ENCODE data around the gene CTNNA2. TPM values are rescaled to one million over a fixed set of nuclear protein-coding genes. Genes with fewer than 3 reads are reported as not detected.

Gene CTNNA2
- polyA plus RNA-seq, 1 of the 3 experiments (the other 2 are of a cell fraction) = 0.30 TPM

DNA sequence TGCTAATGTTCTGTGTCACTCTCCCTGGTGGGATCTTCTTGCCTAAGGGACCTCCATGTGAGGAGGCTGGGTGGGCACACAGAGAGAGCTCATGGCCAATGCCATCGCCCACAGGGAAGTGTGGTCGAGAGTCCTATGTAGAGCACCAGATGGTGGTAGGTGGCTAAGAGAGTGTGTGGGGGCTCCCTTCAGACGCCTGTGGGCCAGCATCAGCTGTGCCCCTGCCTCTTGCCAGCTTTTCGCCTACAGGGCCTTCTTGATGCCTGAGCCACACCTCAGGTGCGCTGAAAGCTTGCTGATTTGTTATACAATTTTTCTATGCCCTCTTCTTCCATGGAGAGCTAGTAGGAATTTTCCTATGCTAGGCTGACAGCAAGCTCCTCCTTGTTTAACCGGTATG, 753.4 kb downstream of the CTNNA2 start:
- H3K9me3 ChIP-seq = no peaks in the 10 kb centered on the region
- H3K4me2 ChIP-seq = no peak overlapping the region
- no peaks in the 10 kb centered on the region for H3F3A ChIP-seq (replicated peaks; ENCODE audit: insufficient read depth)
- H3K9me2 ChIP-seq = no peaks in the 10 kb centered on the region
- no peak overlapping the region for H3K27ac ChIP-seq (ENCODE audit: low read depth in 2 of 2, low read length in 1 of 2)
- no peak overlapping the region for H3K9ac ChIP-seq
- H4K20me1 ChIP-seq (ENCODE audit: insufficient read depth) = no peaks in the 10 kb centered on the region
- 35% methylated on average over 5 of the region's 6 CpGs for WGBS (ENCODE audit: low lambda C conversion rate)
- H3K36me3 ChIP-seq (replicated peaks in 1 of 2; ENCODE audit: control insufficient read depth in 1 of 2, insufficient read depth in 2 of 2, low read length in 1 of 2) = no peaks in the 10 kb centered on the region
- POLR2A ChIA-PET = no interaction called here
- no peaks in the 10 kb centered on the region for H3K79me2 ChIP-seq (ENCODE audit: insufficient read depth)
- no peak for TF ChIP-seq POLR2AphosphoS5 (IDR thresholded peaks at IDR 0.05; ENCODE audit: low read depth, low read length)
- no peak for TF ChIP-seq MEF2A (IDR thresholded peaks at IDR 0.05; ENCODE audit: borderline replicate concordance, low read depth)
- no peak for TF ChIP-seq SIN3A (IDR thresholded peaks at IDR 0.05; ENCODE audit: borderline replicate concordance, low read depth, low read length)
- TF ChIP-seq FOSL2 (IDR thresholded peaks at IDR 0.05; ENCODE audit: borderline replicate concordance, low read depth) = no peak
- DNase-seq = no peak
- no peaks in the 10 kb centered on the region for H3K27me3 ChIP-seq (ENCODE audit: insufficient read depth)
- no peak overlapping the region for H3K4me3 ChIP-seq (ENCODE audit: low read depth in 2 of 2, low read length in 1 of 2)
- CTCF ChIA-PET = interaction anchor here (1.2 kb wide), 1 partner anchor 28 kb away, joined by 6 read pairs; no protein-coding TSS in a partner anchor
- H3K4me1 ChIP-seq (ENCODE audit: control insufficient read depth in 1 of 2, insufficient read depth in 2 of 2, low read depth in 1 of 2, low read length in 1 of 2) = no peaks in the 10 kb centered on the region
- H2AFZ ChIP-seq (ENCODE audit: low read depth) = no peak overlapping the region

DNA sequence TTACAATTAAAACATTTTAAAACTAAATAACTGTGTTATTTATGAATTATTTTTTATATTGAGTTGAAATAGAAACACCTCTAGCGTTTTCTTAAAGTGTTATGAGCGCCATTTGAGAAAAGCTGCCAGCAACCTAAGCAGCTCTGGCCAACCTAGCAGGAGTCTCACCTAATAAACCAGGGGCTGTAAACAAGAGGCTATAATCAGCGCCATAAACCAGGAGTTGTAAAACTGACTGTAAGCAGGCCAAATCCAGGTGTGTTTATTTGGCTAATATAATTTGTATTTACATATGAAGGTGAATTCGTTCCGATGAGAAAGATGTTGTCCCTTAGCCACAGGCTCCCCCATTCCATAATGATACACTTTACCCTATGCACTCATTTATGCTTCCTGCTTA, 757.0 kb downstream of the CTNNA2 start:
- no peaks in the 10 kb centered on the region for H3K27me3 ChIP-seq (ENCODE audit: insufficient read depth)
- ChIA-PET POLR2A (no interaction called here), CTCF (no interaction called here)
- no peaks in the 10 kb centered on the region for H3K9me3 ChIP-seq
- no peaks in the 10 kb centered on the region for H3K9me2 ChIP-seq
- no peaks in the 10 kb centered on the region for H3K79me2 ChIP-seq (ENCODE audit: insufficient read depth)
- no peaks in the 10 kb centered on the region for H3K4me1 ChIP-seq (ENCODE audit: control insufficient read depth in 1 of 2, insufficient read depth in 2 of 2, low read depth in 1 of 2, low read length in 1 of 2)
- no peak overlapping the region for H3K4me2 ChIP-seq
- no peak overlapping the region for H2AFZ ChIP-seq (ENCODE audit: low read depth)
- WGBS (ENCODE audit: low lambda C conversion rate) = 38% methylated on average over 5 of the region's 5 CpGs
- no peak overlapping the region for H3K27ac ChIP-seq (ENCODE audit: low read depth in 2 of 2, low read length in 1 of 2)
- H3K9ac ChIP-seq = no peak overlapping the region
- DNase-seq = no peak
- H3K36me3 ChIP-seq (replicated peaks in 1 of 2; ENCODE audit: control insufficient read depth in 1 of 2, insufficient read depth in 2 of 2, low read length in 1 of 2) = no peaks in the 10 kb centered on the region
- no peak overlapping the region for H3K4me3 ChIP-seq (ENCODE audit: low read depth in 2 of 2, low read length in 1 of 2)
- no peaks in the 10 kb centered on the region for H3F3A ChIP-seq (replicated peaks; ENCODE audit: insufficient read depth)
- no peaks in the 10 kb centered on the region for H4K20me1 ChIP-seq (ENCODE audit: insufficient read depth)
- TF ChIP-seq FOSL2 (IDR thresholded peaks at IDR 0.05; ENCODE audit: borderline replicate concordance, low read depth) = no peak
- TF ChIP-seq TCF12 (IDR thresholded peaks at IDR 0.05) = no peak
- TF ChIP-seq NFIC (IDR thresholded peaks at IDR 0.05; ENCODE audit: borderline replicate concordance) = no peak
- TF ChIP-seq TEAD4 (IDR thresholded peaks at IDR 0.05; ENCODE audit: borderline replicate concordance, insufficient read depth) = no peak
- TF ChIP-seq MEF2A (IDR thresholded peaks at IDR 0.05; ENCODE audit: borderline replicate concordance, low read depth) = no peak
- no peak for TF ChIP-seq RXRA (IDR thresholded peaks at IDR 0.05; ENCODE audit: borderline replicate concordance, low read depth)
- TF ChIP-seq JUND (IDR thresholded peaks at IDR 0.05) = no peak
- TF ChIP-seq CHD2 (IDR thresholded peaks at IDR 0.05; ENCODE audit: low read length, partially characterized antibody) = no peak
- TF ChIP-seq POLR2AphosphoS5 (IDR thresholded peaks at IDR 0.05; ENCODE audit: low read depth, low read length) = no peak
- no peak for TF ChIP-seq RCOR1 (IDR thresholded peaks at IDR 0.05; ENCODE audit: low read length)
- TF ChIP-seq, protein P1, sequence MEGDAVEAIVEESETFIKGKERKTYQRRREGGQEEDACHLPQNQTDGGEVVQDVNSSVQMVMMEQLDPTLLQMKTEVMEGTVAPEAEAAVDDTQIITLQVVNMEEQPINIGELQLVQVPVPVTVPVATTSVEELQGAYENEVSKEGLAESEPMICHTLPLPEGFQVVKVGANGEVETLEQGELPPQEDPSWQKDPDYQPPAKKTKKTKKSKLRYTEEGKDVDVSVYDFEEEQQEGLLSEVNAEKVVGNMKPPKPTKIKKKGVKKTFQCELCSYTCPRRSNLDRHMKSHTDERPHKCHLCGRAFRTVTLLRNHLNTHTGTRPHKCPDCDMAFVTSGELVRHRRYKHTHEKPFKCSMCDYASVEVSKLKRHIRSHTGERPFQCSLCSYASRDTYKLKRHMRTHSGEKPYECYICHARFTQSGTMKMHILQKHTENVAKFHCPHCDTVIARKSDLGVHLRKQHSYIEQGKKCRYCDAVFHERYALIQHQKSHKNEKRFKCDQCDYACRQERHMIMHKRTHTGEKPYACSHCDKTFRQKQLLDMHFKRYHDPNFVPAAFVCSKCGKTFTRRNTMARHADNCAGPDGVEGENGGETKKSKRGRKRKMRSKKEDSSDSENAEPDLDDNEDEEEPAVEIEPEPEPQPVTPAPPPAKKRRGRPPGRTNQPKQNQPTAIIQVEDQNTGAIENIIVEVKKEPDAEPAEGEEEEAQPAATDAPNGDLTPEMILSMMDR (IDR thresholded peaks at IDR 0.05) = no peak
- TF ChIP-seq EZH2phosphoT487 (IDR thresholded peaks at IDR 0.05; ENCODE audit: borderline replicate concordance, low read depth) = no peak
- TF ChIP-seq, protein P2, sequence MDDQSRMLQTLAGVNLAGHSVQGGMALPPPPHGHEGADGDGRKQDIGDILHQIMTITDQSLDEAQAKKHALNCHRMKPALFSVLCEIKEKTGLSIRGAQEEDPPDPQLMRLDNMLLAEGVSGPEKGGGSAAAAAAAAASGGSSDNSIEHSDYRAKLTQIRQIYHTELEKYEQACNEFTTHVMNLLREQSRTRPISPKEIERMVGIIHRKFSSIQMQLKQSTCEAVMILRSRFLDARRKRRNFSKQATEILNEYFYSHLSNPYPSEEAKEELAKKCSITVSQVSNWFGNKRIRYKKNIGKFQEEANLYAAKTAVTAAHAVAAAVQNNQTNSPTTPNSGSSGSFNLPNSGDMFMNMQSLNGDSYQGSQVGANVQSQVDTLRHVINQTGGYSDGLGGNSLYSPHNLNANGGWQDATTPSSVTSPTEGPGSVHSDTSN (IDR thresholded peaks at IDR 0.05) = no peak
- no peak for TF ChIP-seq ELF1 (IDR thresholded peaks at IDR 0.05)
- TF ChIP-seq, protein P3, sequence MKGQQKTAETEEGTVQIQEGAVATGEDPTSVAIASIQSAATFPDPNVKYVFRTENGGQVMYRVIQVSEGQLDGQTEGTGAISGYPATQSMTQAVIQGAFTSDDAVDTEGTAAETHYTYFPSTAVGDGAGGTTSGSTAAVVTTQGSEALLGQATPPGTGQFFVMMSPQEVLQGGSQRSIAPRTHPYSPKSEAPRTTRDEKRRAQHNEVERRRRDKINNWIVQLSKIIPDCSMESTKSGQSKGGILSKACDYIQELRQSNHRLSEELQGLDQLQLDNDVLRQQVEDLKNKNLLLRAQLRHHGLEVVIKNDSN (IDR thresholded peaks at IDR 0.05; ENCODE audit: borderline replicate concordance, low read depth) = no peak
- no peak for TF ChIP-seq EP300 (IDR thresholded peaks at IDR 0.05; ENCODE audit: borderline replicate concordance in 1 of 2, low read depth in 1 of 2, low read length in 1 of 2)
- no peak for TF ChIP-seq TAF1 (IDR thresholded peaks at IDR 0.05; ENCODE audit: borderline replicate concordance, low read depth, low read length)
- TF ChIP-seq, protein P4, sequence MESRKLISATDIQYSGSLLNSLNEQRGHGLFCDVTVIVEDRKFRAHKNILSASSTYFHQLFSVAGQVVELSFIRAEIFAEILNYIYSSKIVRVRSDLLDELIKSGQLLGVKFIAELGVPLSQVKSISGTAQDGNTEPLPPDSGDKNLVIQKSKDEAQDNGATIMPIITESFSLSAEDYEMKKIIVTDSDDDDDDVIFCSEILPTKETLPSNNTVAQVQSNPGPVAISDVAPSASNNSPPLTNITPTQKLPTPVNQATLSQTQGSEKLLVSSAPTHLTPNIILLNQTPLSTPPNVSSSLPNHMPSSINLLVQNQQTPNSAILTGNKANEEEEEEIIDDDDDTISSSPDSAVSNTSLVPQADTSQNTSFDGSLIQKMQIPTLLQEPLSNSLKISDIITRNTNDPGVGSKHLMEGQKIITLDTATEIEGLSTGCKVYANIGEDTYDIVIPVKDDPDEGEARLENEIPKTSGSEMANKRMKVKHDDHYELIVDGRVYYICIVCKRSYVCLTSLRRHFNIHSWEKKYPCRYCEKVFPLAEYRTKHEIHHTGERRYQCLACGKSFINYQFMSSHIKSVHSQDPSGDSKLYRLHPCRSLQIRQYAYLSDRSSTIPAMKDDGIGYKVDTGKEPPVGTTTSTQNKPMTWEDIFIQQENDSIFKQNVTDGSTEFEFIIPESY (IDR thresholded peaks at IDR 0.05; ENCODE audit: borderline replicate concordance, low read depth) = no peak
- no peak for TF ChIP-seq MXI1 (IDR thresholded peaks at IDR 0.05; ENCODE audit: low read depth, low read length)
- TF ChIP-seq YY1 (IDR thresholded peaks at IDR 0.05; ENCODE audit: low read depth) = no peak

Measured in SK-N-SH (cell line).